CD4-positive, alpha-beta T cell treated with Interleukin-1 beta for 1 hour (primary cell): ENCODE data around the gene SHISA9.

ENCODE experiments used
- DNase-seq, 2 donors: peaks; one replicate each; pipeline ENCODE4 v3.0.0-alpha.2; 2020 to 2022

Gene SHISA9

DNA sequence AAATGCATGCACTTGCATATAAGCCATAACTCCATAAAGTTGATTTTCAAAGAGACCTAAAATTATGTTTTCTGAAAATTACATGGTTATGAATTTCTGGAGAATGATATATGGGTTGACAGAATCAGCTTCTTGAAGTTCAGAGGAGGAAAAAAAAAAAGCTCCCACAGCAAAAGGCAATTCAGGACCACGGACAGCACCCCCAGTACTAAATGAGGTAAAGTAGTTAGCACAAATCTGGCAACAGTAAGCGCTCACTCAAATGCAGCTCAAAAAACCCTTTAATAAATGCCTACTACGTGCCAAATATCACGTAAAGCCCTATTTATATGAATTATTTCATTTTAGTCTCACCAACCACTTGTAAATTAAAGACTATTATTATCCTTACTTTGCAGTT, 135.2 kb downstream of the SHISA9 start:
- DNase-seq, result no peak

DNA sequence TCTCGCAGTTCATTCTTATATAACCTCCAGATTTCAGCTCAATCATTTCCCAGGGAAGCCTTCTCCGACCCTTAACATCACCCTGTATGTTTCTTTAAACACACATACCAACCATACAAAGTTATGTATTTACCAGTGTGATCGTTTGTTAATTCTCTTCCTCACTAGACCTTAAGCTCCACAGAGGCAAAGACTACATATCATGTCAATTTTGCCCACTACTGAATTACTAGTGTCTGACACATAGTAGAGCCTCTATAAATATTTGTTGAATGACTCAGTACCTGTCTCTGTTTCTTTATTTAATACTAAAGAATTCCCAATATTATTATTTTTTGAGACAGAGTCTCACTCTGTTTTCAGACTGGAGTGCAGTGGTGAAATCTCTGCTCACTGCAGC, 137.2 kb downstream of the SHISA9 start:
- DNase-seq, result no peak

DNA sequence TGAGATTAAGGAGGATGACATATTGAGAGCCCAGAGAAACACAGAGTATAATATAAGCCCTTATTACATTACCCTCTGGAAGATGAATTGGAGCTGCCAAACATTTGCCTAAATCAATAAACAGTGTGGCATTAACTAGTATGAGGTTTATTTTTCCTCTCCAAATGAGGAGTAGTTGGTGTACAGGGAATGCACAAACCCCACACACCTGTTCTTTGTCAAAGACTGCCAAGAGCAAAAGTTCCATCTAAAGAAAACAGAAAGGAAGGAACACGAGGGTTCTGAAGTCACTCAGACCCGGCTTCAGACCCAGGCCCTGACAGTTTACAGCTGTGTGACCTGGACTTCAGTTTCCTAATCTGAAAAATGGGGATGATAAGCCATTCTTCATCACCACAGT, 138.1 kb downstream of the SHISA9 start:
- DNase-seq, result no peak

DNA sequence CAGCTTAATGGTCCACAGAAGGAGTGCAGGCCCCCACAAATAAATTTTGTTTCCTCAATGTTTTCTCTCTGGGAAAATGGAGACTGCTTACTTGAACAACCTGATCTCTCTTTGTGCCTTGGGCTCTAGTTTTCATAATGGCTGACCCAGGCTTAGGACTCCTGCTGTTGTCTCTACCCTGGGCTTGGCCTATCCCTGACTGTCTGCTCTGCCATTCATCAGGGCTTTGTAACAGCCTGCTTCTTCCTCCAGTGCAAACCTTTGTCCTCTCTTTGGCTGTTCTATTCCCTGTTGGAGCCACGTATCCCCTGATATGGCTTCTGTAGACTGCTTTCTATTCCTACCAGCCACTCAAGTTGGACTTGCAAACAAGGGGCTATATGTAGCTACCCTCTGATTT, 139.8 kb downstream of the SHISA9 start:
- DNase-seq, result no peak

DNA sequence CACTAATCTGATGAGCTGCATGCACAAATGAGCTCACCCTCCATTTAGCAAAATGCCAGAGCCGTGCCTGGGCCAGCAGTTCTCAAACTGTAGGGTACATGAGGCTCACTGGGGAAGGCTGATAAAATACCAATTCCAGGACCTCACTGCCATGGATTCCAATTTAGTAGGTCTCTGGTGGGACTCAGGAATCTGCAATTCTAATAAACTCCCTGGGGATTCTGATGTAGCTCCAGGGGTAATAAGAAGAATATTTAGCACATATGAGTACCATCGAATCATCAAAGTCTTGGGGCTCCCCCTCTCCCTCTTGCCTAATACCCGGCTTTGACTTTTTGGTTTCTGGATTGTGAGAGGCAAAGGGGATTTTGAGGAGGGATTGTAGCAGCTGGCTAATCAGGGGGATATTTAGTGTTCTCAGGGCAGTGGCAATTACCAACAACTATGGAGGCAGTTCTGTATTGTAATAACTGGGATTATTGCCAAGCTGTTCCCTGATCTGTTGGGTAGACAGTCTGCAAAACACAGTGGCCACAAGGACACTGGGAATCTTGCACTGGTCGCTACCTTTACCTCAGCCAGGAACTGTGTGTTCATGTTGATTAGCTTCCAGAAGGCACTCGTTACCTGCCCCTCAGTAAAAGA, 140.4 kb downstream of the SHISA9 start:
- no peak for DNase-seq

DNA sequence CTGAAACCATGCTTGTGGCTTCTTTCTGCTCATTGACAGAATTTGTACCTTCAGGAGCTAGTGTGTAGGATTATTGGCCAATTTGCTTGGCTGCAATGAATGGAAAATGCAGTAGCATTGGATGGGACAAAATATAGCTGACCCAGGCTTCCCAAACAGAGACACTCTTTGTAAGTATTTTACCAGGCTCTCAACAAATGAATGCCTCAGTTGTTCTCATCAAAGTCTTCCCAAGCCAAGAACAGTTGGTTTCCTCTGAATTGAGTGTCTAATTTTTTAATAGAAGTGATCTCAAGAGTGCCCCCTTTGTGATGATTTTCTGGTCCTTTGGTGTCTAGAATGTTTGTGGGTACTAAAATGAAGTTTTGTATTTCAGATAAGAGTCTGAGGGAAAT, 140.9 kb downstream of the SHISA9 start:
- no peak for DNase-seq

DNA sequence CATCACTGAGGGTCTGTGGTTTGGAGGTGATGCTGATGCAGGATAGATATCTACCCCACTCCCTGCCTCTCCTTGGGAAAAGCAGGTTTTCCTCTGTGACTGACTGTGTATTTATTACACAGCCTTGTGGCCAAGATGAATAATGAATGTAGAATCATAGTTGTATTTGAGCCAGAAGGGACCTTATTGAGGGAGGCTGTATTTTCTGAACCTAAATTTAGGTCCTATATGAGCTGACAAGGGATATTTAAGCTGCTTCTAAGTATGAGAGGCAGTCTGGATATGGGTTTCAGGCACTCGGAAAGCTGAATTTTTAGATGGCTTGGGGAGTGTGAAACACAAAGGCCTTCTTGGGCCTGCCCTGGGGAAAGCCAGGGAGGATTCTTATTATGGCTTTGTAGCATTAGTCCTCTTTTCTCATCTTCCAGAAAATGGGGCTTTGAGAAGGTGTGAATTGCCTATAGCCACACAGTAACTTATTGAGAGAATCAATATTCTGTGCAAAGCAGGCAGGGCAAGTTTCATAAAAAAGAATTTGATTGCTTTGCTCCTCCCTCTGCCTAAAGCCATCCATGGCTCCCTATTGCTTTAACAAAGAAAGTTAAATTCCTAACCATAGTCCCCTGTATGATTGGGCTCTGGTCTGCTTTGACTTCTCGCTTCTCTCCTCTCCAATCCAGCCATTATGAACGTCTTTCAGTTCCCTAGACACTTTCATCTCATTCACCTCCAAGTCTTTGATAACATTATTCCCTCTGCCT, 144.8 kb downstream of the SHISA9 start:
- no peak for DNase-seq

DNA sequence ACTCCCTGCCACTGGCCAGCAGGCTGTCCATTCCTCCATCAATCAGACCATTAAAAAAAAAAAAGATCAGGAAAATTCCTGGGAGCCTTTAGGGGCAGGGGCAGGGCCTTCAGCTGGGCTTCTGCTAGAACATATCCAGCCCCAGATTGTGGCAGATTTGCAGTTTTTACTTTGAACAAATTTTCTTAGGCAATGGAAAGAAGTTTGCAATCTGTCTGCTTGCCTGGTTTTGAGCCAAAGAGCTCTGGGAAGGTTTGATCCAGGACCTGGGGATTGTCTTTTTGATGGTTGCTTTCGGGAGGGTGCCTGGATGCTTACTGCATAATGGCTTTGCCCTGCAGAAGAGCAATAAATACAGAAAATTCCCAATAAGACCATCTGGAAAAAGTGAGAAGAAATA, 145.9 kb downstream of the SHISA9 start:
- no peak for DNase-seq

DNA sequence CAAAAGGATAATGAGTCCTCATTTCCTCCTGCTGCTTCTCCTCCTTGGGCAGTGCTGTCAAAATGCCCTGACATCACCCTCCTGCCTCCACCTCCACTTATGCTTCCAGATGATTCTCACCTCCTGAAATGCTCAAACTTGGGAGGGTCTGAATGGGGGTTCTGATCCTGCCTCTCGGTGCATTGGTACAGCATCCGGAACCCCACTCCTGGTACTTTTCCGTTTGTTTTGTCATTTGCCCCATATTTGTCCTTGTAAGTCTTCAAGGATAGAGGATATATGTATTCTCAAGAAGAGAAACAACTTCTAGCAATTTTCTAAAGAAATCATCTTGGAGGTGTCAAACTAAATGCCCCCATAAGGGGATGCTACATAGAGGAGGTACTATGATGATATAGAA, 148.3 kb downstream of the SHISA9 start:
- no peak for DNase-seq

DNA sequence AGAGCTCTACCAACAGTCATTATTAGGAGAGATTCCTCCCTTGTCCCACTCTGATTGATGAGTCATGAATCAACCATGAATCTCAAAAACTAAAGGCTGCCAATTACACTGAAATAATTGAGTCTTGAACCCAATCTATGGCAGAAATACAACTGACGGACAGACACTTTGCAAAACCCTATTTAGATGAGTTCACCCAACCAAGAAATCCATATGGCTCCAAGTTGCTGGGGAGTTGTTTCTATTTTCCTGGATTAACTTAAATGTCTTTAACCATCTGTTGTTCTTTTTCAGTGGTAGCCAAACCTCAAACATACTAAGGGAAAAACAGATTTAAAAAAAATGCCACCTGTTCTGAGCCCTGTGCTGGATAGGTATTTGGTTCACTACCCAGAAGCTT, 151.0 kb downstream of the SHISA9 start:
- no peak for DNase-seq

DNA sequence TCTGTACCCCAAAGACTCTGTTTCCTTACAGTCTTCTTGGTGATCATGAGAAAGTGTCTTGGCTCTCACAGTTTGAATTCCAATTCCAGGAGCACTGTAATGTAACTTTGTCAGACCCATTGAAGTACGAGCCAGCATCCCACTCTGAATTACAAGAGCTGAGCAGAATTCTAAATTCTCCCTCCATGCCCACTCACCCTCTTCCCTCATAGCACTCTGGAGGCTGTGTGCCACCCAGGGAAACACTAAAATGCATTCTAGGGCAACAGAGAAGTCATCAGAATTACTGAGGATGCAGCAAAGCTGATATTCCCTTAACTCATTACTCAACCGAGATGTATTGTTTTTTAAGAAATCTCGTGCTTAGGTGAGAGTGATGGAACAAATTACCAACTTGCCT, 154.1 kb downstream of the SHISA9 start:
- no peak for DNase-seq

DNA sequence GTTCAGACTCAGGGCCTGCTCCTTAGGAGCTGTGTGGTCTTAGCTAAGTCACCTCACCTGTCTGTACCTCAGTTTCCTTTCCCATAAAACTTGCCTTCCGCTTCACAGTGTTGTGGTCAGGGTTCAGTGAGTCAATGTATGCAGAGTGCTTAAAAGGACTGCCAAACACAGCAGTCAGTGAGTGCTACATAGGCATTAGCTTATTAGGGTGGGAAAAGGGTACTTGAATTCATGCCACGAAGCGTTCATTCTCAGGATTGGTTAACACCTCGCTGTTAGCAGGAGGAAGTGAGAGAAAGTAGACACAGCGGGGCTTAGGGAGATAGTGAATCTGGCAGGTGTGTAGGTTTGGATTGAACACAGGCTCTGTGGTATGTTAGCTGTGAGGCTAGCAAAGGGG, 155.2 kb downstream of the SHISA9 start:
- no peak for DNase-seq

DNA sequence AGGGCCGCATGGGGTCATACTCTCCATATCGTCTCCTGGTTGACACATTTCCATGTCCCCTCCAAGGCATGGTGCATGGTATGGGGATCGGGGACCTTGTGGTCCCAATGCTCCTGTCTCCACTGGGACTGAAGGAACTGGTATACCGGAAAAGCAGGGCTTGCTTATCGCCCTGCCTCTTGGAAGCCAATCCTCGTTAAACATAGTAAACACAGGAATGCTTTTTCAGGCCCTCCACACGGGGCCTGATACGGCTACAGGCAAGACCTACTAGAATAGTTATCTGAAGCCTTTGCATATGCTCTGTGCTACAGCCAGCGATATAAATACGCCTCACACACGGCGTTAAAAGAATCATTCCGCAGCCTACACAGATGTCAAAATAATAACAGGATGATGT, 159.5 kb downstream of the SHISA9 start:
- DNase-seq, result no peak

DNA sequence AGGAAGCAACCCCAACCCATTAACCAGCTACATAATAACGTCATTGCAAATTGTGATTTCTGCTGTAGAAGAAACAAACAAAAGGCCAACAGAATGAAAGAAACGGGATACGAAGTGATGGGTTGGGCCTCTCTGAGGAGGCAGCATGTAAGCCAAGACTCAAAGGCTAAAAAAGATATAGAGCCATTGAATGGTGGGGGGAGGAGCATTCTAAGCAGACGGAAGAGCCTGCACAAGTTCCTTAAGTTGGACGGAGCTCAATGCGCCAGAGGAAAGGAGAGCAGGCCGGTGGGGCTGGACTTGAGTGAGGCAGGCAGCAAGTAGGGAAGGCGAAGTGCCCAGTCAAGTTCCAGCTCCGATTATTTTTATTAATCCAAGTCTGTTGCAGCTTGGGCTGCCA, 160.3 kb downstream of the SHISA9 start:
- DNase-seq, result no peak

DNA sequence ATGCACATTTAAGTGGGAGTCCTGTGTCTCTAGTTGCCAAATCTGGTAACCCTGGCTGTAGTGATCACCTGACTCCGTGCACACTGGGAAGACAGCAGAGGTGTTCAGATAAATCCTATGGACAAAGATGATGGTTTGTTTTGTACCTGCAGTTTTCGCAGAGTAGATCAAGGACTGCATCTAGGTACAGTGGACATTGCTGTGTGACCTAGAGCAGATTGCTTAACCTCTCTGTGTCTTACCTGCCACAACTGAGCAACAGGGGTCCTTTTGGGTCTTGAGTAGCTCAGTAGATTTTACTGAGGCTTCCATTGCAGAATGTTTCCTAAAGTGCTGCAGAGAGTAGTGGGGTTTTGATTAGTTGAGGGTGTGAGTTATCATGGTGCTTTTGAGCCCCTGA, 160.8 kb downstream of the SHISA9 start:
- DNase-seq, result no peak

DNA sequence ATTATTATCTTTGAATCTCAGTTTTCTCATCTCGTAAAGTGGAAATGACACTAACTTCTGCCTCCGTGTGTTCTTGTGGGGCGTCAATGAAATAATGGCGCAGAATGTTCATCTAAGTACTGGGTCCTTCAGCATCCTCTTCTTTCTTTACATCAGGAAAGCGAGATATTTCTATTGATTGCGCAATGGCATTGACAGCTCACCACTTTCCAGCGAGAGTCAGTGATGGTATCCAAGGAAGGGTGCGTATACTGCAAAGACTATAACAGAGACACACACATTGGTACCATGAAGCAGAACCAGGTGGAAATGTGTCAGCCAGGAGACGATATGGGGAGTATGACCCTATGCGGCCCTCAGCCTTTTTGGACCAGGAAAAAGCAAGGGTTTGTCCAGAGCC, 162.1 kb downstream of the SHISA9 start:
- DNase-seq, result no peak

DNA sequence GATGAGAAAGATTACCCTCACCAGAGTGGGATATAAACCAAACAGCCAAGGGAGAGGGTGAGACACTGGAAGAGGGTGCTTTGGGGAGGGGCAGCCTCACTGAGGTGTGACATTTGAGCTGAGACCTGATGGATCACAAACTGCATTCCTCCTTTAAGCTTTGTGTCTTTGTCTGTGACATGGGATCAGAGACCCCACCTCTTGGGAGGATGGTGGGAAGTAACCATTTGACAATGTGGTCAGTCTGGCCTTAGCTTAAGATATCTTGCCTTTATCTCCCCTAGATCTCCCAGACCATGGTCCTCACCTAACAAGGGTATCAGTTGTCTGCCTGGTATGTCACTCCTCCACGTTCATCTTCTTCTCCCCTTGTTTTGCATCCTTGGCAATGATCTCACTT, 163.4 kb downstream of the SHISA9 start:
- DNase-seq, result no peak

DNA sequence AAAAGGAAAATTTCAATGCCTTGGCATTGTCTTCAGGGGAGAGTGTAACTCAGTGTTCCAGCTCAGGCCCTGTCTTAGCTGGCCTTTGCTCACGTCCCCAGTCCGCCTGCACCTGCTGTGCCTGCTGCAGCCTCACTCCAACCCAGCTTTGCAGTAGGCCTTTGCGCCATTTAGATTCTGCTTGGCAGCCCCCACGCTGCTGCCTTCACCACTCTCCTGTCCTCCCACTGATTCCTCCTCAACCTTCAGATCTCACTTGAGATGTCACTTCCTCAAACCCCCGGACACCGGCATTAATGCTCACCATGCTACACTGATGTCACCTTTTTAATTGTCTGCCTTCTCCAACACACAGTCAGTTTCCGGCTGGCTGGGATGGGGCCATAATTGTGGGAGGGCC, 166.2 kb downstream of the SHISA9 start:
- DNase-seq, result no peak

DNA sequence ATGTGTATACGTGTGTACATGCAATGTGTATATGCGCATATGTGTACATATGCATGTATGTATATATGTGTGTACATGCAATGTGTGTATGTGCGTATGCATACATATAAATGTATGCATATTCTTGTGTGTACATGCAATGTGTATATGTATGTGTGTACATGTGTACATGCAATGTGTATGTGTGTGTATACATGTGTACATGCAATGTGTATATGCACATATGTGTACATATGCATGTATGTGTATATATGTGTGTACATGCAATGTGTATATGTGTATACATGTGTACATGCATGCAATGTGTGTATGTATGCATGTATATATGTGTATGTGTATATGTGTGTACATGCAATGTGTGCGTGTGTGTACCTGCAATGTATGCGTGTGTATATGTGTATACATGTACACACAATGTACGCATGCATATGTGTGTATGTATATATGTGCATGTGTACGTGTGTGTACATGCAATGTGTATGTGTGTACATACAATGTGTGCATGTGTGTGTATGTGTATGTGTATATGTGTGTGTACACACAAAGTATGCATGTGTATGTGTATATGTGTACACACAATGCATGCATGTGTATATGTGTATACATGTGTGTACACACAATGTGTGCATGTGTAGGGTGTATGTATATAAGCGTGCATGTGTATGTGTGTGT, 167.7 kb downstream of the SHISA9 start:
- no peak for DNase-seq

DNA sequence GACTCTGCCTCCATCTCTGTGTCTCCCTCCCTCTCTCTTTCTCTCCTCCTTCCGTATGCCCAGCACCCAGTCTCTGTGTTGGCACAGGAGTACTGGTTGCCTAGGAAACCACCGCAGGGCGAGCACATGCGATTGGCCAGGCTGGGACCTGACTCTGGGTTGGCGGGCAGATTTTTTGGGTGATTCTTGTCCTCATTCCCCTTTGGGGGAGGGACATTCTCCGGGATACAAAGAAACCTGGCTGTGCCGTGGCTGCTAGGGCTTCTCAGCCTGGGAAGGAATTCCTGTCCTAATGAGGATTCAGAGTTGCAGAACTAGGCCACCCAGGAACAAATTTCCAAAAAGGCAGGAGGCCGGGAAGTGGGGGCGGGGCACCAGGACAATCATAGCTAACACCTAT, 168.9 kb downstream of the SHISA9 start:
- DNase-seq, result no peak

DNA sequence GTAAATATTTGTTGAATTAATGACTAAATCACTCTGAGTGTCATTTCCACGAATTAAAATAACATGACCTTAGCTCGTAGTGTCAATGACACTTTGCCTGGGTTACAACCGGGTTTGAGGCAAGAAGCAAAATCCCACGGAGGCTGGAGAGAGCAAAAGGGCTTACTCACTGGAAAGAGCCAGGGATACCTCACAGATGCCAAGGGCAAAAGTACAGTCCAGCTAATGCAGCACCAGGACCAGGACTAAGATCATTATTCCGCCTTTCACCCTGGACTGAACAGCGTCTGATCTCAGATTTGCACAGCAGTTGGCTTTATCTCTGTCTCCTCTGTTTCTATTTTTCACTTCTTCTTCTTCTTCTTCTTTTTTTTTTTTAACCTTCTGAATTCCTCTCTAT, 175.5 kb downstream of the SHISA9 start:
- DNase-seq, result no peak

DNA sequence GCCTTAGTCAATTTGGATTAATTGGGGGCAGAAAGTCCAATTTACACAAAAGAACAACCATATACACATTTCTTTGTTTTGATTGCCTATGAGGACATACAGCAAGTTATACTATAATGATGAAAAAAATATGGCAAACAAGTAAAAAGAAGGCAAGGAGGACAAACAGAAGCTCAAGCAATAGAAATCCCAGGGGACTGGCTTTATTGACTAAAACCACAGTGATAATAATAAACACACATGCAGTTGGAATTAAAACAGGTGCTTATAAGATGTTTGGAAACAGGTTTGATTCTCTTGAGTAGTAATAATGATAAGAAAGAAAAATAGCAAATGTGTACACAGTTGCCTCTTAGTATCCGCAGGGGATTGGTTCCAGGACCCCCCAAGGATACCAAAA, 176.4 kb downstream of the SHISA9 start:
- no peak for DNase-seq

DNA sequence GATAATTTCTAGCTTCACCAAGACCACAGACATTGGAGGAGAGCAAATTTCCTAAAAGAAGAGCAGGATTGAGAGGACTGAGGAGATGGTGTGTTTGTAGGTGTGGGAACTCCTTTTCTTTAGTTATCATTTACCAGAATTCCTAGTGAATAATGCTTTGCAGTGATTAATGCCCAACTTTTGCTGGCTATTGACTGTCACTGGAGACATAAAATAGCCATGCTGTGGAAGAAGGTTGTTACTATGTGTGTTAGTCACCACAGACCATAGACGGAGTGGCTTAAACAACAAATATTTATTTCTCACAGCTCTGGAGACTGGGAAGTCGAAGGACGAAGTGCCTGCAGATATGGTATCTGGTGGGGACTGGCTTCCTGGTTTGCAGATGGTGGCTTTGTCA, 179.1 kb downstream of the SHISA9 start:
- no peak for DNase-seq

DNA sequence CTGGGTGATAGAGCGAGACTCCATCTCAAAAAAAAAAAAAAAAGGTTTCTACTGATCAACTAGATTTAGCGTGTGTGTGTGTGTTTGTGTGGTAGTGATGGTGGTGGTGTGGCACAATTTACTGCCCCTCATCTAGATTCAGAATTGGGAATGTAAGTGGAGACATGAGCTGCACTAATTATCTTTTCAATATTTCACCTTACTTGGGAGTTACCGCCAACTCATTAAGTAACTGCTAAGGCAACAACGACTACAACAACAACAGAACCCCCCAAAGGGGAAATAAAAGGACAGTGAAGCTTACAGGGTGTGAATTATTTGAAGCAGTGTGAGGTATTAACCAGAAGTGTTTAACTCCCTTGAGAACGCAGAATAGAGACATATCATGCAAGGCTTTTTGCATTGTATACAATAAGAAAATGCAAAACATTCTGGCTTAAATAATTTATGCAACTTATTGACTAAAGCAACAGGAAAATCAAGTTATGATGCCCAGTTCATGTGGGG, 180.5 kb downstream of the SHISA9 start:
- DNase-seq, result no peak
